Liver (tissue), 9 donors: ENCODE results near the gene CAMSAP1. TPM values are rescaled to one million over a fixed set of nuclear protein-coding genes. Genes with fewer than 3 reads are reported as not detected.

Experiments used
- DNase-seq: peaks from one replicate; pipeline ENCODE4 v3.0.0-alpha.2; 2017; ENCODE audit warnings: low spot score
- H3K27ac ChIP-seq, 2 donors: one replicate each; pipeline ENCODE4 v1.7.0; 2013; ENCODE audit warnings: inconsistent platforms in 2 of 2, low read length in 2 of 2, control low read depth in 1 of 2, low read depth in 1 of 2, mild to moderate bottlenecking in 1 of 2
- H3K27me3 ChIP-seq, 4 donors: one replicate each; pipeline versions ENCODE4 v1.6.1 to v1.7.0; 2013; ENCODE audit warnings: low read length in 3 of 4, inconsistent platforms in 1 of 4, mild to moderate bottlenecking in 1 of 4, moderate library complexity in 1 of 4; ENCODE audit not compliant: control insufficient read depth in 4 of 4, insufficient read depth in 4 of 4
- H3K36me3 ChIP-seq, 4 donors: one replicate each; pipeline versions ENCODE4 v1.6.1 to v1.7.0; 2013; ENCODE audit warnings: low read length in 3 of 4, mild to moderate bottlenecking in 3 of 4, low read depth in 1 of 4, moderate library complexity in 1 of 4; ENCODE audit not compliant: control insufficient read depth in 4 of 4, insufficient read depth in 3 of 4
- H3K4me1 ChIP-seq, 4 donors: one replicate each; pipeline versions ENCODE4 v1.6.1 to v1.7.0; 2013; ENCODE audit warnings: low read length in 3 of 4, mild to moderate bottlenecking in 3 of 4, moderate library complexity in 1 of 4; ENCODE audit not compliant: control insufficient read depth in 4 of 4, insufficient read depth in 4 of 4
- H3K4me3 ChIP-seq, 3 donors: one replicate each; pipeline versions ENCODE4 v1.6.1 to v1.7.0; 2013; ENCODE audit warnings: low read length in 3 of 3, control low read depth in 1 of 3, low read depth in 1 of 3, mild to moderate bottlenecking in 1 of 3
- H3K9ac ChIP-seq, 2 donors: one replicate each; pipeline ENCODE4 v1.7.0; 2013; ENCODE audit warnings: low read length in 2 of 2, mild to moderate bottlenecking in 2 of 2, moderate library complexity in 2 of 2, control low read depth in 1 of 2, low read depth in 1 of 2
- H3K9me3 ChIP-seq, 4 donors: one replicate each; pipeline versions ENCODE4 v1.6.1 to v1.7.0; 2013; ENCODE audit warnings: low read length in 3 of 4; ENCODE audit not compliant: control insufficient read depth in 4 of 4
- EGR1 ChIP-seq, 2 donors: IDR thresholded peaks; 2 replicates each; pipeline ENCODE4 v1.6.1; 2016 to 2018; ENCODE audit warnings: antibody characterized with exemption in 2 of 2, low read depth in 2 of 2
- FOXA1 ChIP-seq: IDR thresholded peaks from 2 replicates; pipeline ENCODE4 v1.6.1; 2016; ENCODE audit warnings: antibody characterized with exemption
- FOXA2 ChIP-seq: IDR thresholded peaks from 2 replicates; pipeline ENCODE4 v1.6.1; 2016; ENCODE audit warnings: antibody characterized with exemption
- GABPA ChIP-seq, 2 donors: IDR thresholded peaks in 1 of 2; conservative IDR thresholded peaks in 1 of 2; 2 replicates each; pipeline ENCODE4 v1.6.1; 2016; ENCODE audit warnings: antibody characterized with exemption in 2 of 2, mild to moderate bottlenecking in 1 of 2, moderate library complexity in 1 of 2
- HNF4A ChIP-seq, 2 donors: conservative IDR thresholded peaks; 2 replicates each; pipeline ENCODE4 v1.6.1; 2016; ENCODE audit warnings: antibody characterized with exemption in 2 of 2, mild to moderate bottlenecking in 2 of 2
- HNF4G ChIP-seq: IDR thresholded peaks from 2 replicates; pipeline ENCODE4 v1.6.1; 2016; ENCODE audit warnings: antibody characterized with exemption
- JUND ChIP-seq, 2 donors: IDR thresholded peaks; 2 replicates each; pipeline ENCODE4 v1.6.1; 2016; ENCODE audit warnings: antibody characterized with exemption in 2 of 2
- MAX ChIP-seq: IDR thresholded peaks from 2 replicates; pipeline ENCODE4 v1.6.1; 2016; ENCODE audit warnings: antibody characterized with exemption
- NR2F2 ChIP-seq: IDR thresholded peaks from 2 replicates; pipeline ENCODE4 v1.6.1; 2016; ENCODE audit warnings: antibody characterized with exemption
- RAD21 ChIP-seq, 2 donors: IDR thresholded peaks; 2 replicates each; pipeline ENCODE4 v1.6.1; 2016; ENCODE audit warnings: antibody characterized with exemption in 2 of 2, mild to moderate bottlenecking in 2 of 2
- RXRA ChIP-seq, 2 donors: IDR thresholded peaks; 2 replicates each; pipeline ENCODE4 v1.6.1; 2017 to 2018; ENCODE audit warnings: antibody characterized with exemption in 2 of 2, mild to moderate bottlenecking in 1 of 2
- SP1 ChIP-seq: IDR thresholded peaks from 2 replicates; pipeline ENCODE4 v1.6.1; 2018; ENCODE audit warnings: antibody characterized with exemption, mild to moderate bottlenecking
- TAF1 ChIP-seq: conservative IDR thresholded peaks from 2 replicates; pipeline ENCODE4 v1.6.1; 2016; ENCODE audit warnings: antibody characterized with exemption, mild to moderate bottlenecking
- YY1 ChIP-seq: IDR thresholded peaks from 2 replicates; pipeline ENCODE4 v1.6.1; 2016; ENCODE audit warnings: antibody characterized with exemption, mild to moderate bottlenecking
- WGBS: extraction: QIAGEN DNeasy Blood & Tissue Kit; methylation state at CpG from one replicate; pipeline ENCODE4 v1.1.7; 2013; 5-methylcytosine and 5-hydroxymethylcytosine counted together
- polyA plus RNA-seq, 2 donors: library from polyadenylated mRNA; stranded (reverse) in 1 of 2; unstranded in 1 of 2; fragments of 200-250 nt in 1 of 2; fragments of >200 nt in 1 of 2; fragmentation: Nextera tagmentation in 1 of 2; extraction: Ambion mirVana in 1 of 2; gene quantifications; one replicate each; pipeline versions ENCODE4 v1.2.1 to v1.2.3, GENCODE V29; 2013 to 2015
- total RNA-seq, 2 donors: library from RNA; depleted of rRNA; stranded (reverse); fragments of >200 nt; gene quantifications; one replicate each; pipeline ENCODE4 v1.2.3, GENCODE V29; 2014
- TF ChIP-seq, protein P1 (sequence below): IDR thresholded peaks from 2 replicates; pipeline ENCODE4 v1.6.1; 2016; ENCODE audit warnings: antibody characterized with exemption
- TF ChIP-seq, protein P2 (sequence below): fragments of 150-350 bp; IDR thresholded peaks from 2 replicates; pipeline ENCODE4 v1.5.1; 2017; ENCODE audit warnings: improper control_type of control experiment, low read depth, low read length; ENCODE audit not compliant: missing input control
- TF ChIP-seq, protein P3 (sequence below): IDR thresholded peaks from 2 replicates; pipeline ENCODE4 v1.6.1; 2016; ENCODE audit warnings: antibody characterized with exemption, mild to moderate bottlenecking
- donor health status: healthy.
- donor health status: healthy.
- donor health status: healthy.
- donor health status: healthy.
- donor health status: healthy.

CAMSAP1 gene
- total and polyA plus RNA-seq, 4 donors, result 0.97 to 6.4 (median 5.1) TPM

DNA sequence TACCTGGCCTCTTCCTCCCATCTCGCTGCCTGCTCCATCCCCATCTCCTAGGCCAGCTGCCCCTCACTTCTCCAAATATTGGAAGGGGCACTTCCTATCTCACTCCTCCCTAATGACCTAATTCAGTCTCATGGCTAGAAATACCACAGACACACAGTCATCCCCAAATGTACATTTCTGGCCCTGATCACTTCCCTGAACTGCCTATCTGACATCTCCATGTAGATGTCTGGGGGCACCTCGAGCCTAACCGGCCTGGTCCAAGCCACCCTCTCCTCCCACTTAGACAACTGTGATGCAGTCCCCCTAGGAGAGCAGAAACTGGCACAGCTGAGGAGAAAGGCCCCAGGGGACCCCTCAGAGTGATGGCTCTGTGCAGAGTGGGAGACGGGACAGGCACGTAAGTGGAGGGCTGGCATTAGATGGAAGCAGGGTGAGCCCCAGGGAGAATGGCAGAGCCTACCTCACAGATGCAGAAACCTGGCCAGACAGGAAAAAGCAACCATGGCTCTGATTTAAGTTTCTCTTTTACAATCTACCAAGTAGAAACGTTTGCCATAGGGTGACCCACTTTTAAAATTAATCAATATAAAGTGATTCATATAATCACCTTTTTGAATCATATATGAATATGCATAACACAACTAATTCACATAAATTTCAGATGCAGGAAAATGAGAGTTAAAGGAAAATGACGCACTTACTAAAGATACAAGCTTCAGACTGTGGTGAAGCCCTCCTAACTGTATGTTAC, 22.1 kb downstream of the CAMSAP1 start:
- DNase-seq, result no peak
- TF ChIP-seq, protein P1, sequence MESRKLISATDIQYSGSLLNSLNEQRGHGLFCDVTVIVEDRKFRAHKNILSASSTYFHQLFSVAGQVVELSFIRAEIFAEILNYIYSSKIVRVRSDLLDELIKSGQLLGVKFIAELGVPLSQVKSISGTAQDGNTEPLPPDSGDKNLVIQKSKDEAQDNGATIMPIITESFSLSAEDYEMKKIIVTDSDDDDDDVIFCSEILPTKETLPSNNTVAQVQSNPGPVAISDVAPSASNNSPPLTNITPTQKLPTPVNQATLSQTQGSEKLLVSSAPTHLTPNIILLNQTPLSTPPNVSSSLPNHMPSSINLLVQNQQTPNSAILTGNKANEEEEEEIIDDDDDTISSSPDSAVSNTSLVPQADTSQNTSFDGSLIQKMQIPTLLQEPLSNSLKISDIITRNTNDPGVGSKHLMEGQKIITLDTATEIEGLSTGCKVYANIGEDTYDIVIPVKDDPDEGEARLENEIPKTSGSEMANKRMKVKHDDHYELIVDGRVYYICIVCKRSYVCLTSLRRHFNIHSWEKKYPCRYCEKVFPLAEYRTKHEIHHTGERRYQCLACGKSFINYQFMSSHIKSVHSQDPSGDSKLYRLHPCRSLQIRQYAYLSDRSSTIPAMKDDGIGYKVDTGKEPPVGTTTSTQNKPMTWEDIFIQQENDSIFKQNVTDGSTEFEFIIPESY, result no peak
- no peak for TF ChIP-seq FOXA1
- TF ChIP-seq SP1, result no peak
- TF ChIP-seq, protein P2, sequence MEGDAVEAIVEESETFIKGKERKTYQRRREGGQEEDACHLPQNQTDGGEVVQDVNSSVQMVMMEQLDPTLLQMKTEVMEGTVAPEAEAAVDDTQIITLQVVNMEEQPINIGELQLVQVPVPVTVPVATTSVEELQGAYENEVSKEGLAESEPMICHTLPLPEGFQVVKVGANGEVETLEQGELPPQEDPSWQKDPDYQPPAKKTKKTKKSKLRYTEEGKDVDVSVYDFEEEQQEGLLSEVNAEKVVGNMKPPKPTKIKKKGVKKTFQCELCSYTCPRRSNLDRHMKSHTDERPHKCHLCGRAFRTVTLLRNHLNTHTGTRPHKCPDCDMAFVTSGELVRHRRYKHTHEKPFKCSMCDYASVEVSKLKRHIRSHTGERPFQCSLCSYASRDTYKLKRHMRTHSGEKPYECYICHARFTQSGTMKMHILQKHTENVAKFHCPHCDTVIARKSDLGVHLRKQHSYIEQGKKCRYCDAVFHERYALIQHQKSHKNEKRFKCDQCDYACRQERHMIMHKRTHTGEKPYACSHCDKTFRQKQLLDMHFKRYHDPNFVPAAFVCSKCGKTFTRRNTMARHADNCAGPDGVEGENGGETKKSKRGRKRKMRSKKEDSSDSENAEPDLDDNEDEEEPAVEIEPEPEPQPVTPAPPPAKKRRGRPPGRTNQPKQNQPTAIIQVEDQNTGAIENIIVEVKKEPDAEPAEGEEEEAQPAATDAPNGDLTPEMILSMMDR, result no peak
- no peak for TF ChIP-seq YY1
- no peak for TF ChIP-seq RAD21 (IDR thresholded peaks at IDR 0.05)
- TF ChIP-seq HNF4G, result no peak
- TF ChIP-seq MAX, result no peak
- TF ChIP-seq, protein P3, sequence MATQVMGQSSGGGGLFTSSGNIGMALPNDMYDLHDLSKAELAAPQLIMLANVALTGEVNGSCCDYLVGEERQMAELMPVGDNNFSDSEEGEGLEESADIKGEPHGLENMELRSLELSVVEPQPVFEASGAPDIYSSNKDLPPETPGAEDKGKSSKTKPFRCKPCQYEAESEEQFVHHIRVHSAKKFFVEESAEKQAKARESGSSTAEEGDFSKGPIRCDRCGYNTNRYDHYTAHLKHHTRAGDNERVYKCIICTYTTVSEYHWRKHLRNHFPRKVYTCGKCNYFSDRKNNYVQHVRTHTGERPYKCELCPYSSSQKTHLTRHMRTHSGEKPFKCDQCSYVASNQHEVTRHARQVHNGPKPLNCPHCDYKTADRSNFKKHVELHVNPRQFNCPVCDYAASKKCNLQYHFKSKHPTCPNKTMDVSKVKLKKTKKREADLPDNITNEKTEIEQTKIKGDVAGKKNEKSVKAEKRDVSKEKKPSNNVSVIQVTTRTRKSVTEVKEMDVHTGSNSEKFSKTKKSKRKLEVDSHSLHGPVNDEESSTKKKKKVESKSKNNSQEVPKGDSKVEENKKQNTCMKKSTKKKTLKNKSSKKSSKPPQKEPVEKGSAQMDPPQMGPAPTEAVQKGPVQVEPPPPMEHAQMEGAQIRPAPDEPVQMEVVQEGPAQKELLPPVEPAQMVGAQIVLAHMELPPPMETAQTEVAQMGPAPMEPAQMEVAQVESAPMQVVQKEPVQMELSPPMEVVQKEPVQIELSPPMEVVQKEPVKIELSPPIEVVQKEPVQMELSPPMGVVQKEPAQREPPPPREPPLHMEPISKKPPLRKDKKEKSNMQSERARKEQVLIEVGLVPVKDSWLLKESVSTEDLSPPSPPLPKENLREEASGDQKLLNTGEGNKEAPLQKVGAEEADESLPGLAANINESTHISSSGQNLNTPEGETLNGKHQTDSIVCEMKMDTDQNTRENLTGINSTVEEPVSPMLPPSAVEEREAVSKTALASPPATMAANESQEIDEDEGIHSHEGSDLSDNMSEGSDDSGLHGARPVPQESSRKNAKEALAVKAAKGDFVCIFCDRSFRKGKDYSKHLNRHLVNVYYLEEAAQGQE, result no peak
- TF ChIP-seq EGR1 (IDR thresholded peaks at IDR 0.05; ENCODE audit: low read depth in 2 of 2), result no peak
- no peak for TF ChIP-seq JUND (IDR thresholded peaks at IDR 0.05)
- TF ChIP-seq TAF1, result no peak
- TF ChIP-seq GABPA (IDR thresholded peaks at IDR 0.05 in 1 of 2, conservative IDR thresholded peaks at IDR 0.05 in 1 of 2), result no peak
- TF ChIP-seq HNF4A (conservative IDR thresholded peaks at IDR 0.05), result no peak
- TF ChIP-seq NR2F2, result no peak
- TF ChIP-seq RXRA (IDR thresholded peaks at IDR 0.05), result no peak
- TF ChIP-seq FOXA2, result no peak
- H3K27me3 ChIP-seq, result no peaks in the 10 kb centered on the region
- H3K4me1 ChIP-seq, result peaks cover 0 to 11% (median 3%) of the 10 kb centered on the region in 4 donors
- WGBS, result 82% methylated on average over 7 of the region's 7 CpGs
- no peak overlapping the region for H3K27ac ChIP-seq
- no peak overlapping the region for H3K9ac ChIP-seq
- no peaks in the 10 kb centered on the region for H3K9me3 ChIP-seq
- peaks cover 0 to 7% (median 0%) of the 10 kb centered on the region in 4 donors for H3K36me3 ChIP-seq
- H3K4me3 ChIP-seq, result no peak overlapping the region
